Stimulated activated CD4-positive, alpha-beta T cell treated with anti-CD3 and anti-CD28 coated beads, Interleukin-1b, Interleukin-23, amount 100 ng/mL, for 48 hours (primary cell): ENCODE data around the gene COX6A1.
"Not testable (repeated sequence)": the region's sequence is repeated elsewhere in the genome, so short reads cannot be mapped to it uniquely, and the experiment has no call there.

Experiments used
- DNase-seq: peaks from one replicate; pipeline ENCODE4 v3.0.0-alpha.2; 2020

Gene COX6A1

DNA sequence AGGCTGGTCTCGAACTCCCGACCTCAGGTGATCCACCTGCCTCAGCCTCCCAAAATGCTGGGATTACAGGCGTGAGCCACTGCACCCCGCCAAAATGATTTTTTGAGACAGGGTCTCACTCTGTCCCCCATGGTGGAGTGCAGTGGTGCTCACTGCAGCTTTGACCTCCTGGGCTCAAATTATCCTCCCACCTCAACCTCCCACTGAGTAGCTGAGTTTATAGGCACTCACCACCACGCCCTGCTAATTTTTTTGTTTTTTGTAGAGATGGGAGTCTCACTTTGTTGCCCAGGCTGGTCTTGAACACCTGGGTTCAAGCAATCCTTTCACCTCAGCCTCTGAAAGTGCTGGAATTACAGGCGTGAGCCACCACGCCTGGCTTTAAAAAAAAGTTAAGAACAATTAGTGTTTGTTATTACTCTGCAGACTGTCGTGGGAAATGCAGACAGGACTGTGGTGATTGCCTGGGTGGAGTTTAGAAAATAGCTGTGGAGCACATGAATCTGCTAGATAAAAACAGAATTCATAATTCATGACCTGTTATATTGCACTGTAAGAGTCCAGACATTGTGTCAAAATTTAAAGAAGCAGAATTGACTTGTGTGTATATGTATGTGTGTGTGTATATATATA lies 9.2 kb upstream of the COX6A1 start:
- no peak for DNase-seq

DNA sequence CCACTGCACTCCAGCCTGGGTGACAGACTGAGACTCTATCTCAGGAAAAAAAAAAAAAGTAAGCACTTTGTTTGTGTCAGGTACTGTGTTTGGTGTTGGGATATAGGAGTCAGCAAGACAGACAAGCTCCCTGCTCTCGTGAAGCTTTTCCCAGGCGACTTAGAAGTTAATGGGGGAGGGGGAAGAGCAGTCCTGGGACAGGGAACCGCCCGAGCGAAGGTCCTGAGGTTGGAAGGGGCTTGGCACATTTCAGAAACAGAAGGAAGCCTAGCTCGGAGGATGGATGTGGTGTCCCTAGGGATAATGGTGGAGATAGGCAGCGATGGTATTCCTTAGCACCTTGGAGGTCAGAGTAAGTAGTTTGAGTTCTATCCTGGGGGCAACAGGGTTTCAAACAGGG lies 8.5 kb upstream of the COX6A1 start:
- no peak for DNase-seq

DNA sequence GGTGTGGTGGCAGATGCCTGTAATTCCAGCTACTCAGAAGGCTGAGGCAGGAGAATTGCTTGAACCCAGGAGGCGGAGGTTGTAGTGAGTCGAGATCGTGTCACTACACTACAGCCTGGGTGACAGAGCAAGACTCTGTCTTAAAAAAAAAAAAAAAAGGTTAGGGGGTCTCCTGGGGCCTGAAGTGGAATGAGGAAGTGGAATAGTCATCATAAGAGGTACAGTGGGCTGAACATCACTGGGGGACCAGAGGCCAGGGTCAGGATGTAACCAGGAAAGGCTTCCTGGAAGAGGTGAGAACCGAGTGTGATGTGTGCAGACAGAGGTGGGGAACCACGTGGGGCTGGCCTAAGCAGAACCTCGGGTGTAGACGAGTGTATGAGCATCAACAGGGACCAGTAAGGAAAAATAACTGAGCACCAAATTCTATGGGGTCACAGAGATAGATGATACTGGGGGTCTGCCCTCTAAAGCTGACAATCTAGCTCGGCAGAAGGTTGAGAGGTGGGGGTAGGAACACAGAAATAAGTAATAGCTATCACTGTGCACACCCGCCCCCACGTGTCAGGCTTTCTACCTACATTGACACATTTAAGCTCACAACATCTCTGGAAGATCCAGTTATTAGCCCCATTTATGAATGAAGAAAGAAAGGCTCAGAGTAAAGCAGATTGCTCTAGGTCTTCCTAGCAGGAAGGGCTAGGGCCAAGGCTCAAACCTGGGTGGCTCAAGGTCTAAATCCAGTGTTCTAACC lies 5.0 kb upstream of the COX6A1 start:
- DNase-seq, result no peak

DNA sequence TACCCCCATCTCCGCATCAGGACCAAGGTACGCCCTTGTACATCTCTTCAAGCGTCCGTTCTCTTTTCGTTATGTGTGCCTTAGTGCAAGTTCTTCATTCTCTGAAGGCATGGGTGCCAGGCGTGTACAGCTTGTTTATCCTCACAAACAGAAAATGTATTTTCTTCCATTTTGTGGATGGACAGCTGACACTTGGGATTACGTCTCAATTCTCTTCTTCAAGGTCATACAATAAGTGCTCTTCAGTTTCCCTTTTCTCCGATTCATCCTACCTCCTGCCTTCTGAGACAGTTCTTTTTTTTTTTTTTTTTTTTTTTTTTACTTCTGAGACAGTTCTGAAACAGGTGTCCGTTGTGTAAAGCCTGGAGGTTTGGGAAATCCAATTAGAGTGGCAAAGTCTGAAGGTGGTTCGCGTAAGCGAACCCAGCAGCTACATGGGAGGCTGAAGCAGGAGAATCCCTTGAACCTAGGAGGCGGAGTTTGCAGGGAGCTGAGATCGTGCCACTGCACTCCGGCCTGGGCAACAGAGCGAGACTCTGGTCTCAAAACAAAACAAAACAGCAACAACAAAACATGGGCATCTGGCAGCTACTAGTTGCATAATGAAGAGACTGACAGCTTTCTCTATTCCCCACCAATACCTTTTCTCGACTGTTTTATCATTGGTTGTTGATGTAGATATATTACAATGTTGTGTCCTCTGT lies 734 bp downstream of the COX6A1 start:
- no peak for DNase-seq

DNA sequence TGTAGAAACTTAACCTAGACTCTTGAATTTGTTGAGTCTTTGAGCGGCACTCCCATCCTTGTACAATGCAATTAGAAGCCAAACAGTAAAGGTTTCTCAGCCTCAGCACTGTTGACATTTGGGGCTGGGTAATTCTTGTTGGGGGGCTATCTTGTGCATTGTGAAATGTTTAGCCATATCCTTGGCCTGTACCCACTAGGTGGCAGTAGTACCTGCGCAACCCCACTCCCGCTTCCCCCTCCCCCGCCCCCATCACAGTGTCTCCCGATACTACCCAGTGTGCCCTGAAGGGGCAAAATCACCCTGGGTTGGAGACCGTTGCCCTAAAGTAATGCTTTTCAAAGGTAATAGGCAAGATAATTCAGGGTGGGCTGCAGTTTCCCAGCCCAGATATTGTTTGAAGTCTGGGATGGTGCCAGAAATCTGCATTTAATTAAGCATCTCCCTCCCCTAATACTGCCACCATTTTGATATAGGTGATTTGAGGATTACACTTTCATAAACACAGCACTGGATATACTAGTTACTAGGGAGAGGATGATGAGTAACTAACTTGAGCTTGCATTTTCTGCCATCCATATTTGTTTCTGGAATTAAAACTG lies 1.8 kb downstream of the COX6A1 start:
- peak; percentile 74 for DNase-seq

DNA sequence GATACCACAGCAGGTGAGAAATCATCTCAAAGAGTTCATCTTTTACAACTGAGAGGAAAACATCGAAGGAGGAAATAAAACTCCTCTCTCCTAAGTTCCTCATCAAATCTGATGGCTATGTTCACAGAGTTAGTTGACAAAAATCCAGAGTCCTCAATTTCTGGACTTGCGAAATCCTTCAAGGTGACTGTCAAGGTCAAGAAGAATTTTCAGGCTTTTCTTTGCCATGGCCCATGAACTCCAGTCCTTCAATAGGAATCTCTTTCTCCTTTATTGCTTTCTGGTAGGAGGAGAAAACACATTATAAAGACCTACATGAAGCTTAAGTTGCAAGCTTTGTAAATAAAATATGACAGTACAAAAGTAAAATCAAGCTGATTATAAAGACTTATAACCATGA lies 6.8 kb downstream of the COX6A1 start:
- no peak for DNase-seq

DNA sequence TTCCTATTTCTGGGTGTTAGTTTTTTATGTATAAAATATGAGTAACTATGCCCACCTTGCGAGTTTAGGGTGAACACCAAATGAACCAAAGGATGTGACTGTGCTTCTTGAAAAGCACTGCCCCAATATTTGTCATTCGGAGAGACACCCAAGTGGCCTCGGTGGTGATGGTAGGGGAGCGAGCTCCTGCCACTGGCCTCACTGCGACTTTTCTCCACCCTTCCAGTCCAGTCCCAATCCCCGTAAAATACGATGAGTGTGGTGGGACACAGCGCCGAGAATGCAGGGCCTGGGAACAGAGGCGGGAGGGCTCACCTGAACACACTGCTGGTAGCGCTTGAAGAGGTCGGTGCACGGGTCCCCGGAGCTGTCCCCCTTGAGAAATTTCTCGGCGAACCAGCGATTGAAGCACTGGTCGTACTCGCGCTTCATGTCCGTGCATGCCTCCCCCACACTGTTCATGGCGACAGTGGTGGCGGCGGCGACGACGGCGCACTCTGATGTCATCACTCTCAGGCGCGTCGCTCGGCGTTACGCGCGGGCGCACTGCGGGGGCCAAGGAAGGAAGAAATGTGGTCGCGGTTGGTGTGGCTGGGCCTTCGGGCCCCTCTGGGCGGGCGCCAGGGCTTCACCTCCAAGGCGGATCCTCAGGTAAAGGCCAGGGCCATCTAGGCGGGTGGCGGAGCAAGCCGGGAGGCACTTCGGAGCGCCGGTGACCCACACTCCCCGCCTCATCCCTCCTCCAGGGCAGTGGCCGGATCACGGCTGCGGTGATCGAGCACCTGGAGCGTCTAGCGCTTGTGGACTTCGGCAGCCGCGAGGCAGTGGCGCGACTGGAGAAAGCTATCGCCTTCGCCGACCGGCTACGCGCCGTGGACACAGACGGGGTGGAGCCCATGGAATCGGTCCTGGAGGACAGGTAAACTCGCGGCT lies 8.3 kb downstream of the COX6A1 start, which contains the start of the genes GATC and TRIAP1:
Gene GATC, plus strand, starts transcription at position 534 of the 933 bp plus-strand sequence. Its CDS starts 37 bp downstream, at position 571.
Gene TRIAP1, minus strand, starts transcription at position 474 of the 933 bp plus-strand sequence. Its CDS starts 12 bp downstream, at position 462.
- DNase-seq, result peak; percentile 88

DNA sequence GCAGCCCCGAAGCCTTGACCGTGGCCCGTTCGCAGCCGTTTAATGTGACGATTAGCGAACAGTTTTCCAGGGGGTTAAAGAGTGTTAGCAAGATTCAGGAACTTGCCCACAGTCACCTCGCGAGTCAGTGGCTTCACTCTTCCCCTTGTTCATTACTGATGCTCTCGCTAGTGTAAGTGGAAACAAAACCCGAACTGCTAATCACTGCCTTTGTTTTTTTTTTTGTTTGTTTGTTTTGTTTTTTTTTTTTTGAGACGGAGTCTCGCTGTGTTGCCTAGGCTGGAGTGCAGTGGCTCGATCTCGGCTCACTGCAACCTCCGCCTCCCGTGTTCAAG lies 8.9 kb downstream of the COX6A1 start:
- not testable (repeated sequence) for DNase-seq

DNA sequence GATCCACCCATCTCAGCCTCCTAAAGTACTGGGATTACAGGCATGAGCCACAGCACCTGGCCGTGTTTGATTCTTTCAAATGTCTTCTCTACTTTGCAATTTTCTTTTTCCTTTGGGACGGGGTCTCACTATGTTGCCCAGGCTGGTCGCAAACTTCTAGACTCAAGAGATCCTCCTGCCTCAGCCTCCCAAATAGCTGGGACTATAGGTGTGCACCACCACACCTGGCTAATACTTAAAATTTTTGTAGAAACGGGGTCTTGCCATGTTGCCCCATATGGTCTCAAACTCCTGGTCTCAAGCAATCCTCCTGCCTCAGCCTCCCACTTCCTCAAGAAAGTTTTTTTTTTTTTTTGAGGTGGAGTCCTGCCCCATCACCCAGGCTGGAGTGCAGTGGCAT lies 10.1 kb downstream of the COX6A1 start:
- DNase-seq, result no peak

DNA sequence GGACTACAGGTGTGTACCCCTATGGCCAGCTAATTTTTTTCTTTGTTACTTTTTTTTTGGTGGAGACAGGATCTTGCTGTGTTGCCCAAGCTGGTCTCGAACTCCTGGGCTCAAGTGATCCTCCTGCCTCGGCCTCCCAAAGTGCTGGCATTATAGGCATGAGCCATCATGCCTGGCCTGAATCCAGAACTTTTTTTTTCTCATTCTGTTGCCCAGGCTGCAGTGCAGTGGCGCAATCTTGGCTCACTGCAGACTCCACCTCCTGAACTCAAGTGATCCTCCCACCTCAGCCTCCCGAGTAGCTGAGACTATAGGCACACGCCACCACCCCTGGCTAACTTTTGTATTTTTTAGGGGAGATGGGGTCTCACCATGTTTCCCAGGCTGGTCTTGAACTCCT lies 14.6 kb downstream of the COX6A1 start:
- not testable (repeated sequence) for DNase-seq

DNA sequence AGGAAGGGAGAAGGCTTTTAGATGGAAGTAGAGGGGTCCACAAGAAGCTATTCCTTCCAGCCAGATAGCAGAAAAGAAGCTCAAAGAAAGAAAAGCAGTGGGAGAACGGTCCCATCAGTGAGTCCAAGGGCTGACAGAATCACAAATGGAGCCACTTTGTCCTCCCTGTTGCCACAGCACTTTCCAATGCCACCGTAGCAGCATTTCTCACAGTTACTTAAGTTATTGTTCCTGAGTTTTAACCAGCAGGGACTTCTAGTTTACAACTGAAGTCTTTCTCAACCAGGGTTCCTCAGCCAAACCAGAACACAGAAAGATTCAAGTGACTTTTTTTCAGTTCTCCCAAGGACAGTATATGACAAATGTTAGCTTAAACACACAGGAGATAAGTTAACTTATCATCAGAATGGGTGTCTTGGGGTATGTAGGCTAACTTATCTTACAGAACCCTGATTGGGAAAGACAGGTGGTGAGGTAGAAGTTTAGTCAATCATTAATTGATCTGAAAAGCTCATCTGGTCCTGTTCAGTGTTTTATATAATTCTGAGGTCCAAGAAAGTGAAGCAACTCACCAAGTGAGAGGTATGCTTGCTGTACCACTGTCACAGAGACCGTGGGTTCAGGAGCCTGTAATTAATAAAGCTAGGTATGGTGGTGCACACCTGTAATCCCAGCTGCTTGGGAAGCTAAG lies 15.3 kb downstream of the COX6A1 start:
- no peak for DNase-seq

DNA sequence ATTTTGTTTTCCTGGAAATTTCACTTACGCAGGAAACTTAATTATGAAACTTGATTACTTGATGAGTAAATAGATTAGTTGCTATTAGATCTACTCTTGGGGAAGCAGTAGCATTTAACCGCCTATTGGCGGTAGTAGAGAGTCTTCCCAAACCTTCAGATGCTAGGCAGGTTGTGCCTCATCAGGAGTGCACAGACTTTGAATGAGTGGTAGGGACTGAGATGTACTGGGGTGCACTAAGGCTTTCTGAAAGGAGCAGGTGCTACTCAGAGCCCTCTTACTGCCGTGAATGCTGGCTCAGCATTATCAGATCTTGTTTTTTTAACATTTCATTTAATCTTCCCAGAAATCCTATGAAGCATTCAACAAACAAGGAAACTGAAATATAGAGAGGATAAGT lies 16.1 kb downstream of the COX6A1 start:
- peak; percentile 35 for DNase-seq

DNA sequence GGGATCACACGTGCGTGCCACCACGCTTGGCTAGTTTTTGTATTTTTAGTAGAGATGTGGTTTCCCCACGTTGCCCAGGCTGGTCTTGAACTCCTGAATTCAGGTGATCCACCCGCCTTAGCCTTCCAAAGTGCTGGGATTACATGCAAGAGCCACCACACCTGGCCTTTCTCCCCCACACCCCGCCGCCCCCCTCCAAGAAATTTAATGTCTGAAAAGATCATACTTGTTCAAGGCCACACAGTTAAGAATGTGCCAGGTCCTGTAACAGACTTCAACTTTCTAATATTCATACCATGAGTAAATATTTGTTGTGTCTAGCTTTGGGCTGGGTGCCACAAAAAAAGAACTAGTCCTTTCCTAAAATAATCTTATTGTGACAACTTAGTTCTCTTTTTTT lies 17.4 kb downstream of the COX6A1 start:
- DNase-seq, result no peak

DNA sequence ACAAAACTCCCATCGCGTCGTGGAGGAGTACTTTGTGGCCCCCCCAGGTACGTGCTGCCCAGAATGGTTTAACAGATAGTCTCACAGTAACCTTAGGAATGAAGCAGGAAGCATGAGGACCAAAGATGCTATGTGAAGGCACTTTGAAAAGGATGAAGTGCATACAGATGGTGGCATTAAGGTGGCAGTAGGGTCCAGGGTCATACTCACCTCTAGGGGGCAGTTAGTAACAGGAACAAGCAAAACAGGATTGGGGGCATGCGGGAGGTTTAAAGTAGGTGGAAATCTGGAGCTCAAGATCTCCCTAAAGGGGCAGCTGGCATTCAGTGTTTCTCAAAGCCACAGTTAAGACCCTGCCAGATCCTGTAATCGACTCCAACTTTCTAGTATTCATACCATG lies 19.2 kb downstream of the COX6A1 start:
- DNase-seq, result no peak

DNA sequence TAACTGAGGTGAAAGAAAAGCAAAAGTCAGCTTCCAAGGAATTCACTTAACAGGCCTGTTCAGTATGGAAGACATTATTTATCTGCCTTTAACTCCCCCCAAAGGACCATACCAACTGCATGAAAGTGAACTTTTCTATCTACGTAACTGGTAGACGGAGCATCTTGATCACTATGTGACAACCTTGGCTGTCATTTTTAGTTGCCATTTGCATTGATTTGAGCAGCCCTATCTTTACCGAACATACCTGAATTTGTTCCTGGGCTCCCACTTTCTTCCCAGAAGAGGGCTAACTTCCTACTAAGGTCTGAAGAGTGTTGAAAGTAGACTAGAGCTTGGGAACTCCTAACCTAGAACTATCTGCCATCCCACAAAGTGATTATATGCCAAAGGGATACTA lies 22.2 kb downstream of the COX6A1 start:
- no peak for DNase-seq

DNA sequence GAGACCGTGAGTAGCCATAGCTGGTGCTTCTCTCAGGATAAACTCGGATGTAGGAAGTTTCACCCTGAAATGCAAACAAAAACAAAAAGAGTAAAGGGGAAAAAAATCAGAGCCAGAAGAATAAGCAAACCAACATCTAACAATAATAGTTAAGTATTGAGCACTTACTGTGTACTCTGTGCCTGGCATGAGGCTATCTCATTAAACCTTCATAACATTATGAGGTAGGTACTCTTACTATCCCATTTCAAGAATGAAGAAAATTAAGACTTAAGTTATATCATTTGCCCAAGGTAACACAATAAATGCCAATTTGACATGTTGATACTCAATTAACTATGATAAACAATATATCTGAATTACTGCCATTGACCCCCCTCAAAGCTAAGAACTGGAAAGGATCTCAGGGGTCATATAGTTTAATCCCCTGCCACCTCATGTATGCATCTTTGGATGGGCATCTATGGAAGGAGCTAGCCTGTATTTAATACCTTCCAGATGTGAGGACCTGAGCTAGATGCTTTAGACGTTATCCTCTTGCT lies 24.3 kb downstream of the COX6A1 start:
- DNase-seq, result no peak

DNA sequence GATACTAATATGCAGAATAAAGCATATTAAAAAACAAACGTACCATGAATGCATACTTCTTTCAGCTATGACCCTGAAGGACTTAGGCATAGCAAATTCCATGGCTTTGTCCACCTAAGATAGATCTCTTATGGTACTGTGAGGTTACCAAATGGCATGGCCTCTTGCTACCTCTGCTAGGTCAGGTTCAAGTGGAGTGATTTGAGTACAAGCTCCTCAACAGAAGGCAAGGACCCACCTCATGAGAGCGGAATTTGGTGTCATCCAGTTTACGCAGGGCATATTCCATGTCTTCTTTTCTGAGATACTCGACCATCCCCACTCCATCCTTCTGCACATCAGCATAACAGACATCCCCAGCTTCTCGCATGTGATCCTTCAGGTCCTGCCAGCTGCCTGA lies 25.8 kb downstream of the COX6A1 start:
- no peak for DNase-seq

DNA sequence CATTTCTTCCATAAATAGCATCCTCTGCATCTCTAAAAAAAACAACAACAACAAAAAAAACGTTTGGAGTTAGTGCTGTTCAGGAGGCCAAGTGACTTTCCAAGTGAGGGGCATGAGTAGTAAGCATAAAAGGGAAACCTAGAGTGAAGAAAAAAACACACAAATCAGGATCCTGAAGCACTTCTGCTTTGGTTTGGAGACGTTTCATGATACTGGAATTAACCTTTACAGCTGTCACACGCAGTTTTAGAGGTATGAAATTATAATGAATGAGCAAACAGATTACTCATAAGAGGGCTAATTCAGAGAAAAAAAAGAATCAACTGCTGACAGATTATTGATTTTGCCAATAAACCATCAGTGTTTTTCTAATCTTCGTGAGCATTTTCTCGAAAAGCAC lies 27.8 kb downstream of the COX6A1 start:
- no peak for DNase-seq

DNA sequence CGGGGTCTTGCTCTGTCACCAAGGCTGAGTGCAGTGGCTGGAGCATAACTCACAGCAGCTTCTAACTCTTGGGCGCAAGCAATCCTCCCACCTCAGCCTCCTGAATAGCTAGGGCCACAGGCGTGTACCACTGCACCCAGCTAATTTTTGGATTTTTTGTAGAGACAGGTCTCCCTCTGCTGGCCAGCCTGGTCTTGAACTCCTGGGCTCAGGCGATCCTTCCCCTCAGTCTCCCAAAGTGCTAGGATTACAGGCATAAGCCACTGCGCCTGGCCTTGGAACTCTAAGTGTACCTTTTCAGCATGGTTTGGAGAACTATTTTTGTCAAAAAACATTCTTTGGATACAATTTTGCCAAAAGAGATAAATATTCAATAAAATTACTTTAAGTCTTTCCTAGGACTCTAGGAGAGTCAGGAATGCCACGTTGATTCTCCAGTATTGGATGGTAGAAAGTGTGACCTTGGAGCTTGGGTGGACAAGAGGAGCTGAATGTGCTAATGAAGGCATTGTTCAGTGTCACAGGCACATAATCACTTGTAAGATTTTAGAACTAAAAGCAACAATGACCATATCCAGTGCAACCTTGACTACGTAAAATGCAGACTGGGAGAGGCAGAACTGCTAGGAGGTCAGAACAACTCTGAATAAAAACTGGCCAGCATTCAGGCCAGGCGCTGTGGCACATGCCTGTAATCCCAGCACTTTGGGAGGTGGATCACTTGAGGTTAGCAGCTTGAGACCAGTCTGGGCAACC lies 28.8 kb downstream of the COX6A1 start:
- DNase-seq, result peak; percentile 40

DNA sequence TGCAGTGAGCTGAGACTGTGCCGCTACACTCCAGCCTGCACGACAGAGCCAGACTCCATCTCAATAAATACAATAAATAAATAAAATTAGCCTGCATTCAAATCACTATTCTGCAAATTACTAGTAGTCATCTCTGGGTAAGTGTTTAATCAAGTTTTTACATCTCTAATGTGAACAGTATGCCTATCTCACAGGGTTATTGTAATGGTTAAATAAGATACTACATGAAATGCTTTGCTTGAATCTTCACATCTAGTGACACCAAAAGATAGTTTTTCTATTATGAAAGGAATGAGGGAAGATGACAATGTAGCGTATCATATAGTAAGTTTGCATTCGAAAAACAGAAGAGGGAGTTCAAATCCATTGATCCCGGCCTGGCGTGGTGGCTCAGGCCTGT lies 29.5 kb downstream of the COX6A1 start:
- no peak for DNase-seq

DNA sequence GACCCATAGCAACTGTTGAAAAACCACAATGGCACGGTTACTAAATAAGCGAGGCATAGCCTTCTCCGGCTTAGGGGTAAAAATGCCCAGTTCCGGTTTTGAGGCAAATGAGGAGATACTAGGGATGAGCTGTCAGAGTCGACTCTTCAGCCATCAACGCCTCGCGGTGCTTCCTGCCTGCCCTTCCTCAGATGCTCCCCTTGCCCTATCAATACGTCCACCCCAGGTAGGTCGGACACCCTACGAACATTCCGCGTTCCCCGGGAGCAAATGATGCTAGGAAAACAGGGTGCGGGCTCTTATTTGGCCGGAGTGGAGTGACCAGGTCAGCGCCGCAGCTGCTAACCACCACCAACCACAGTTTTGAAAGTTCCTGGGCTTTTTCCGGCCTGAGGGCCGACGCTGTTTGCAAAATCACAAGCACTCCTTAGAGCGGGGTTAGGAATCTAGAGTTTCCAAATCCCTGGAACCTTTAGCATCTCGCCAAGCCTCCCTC lies 30.5 kb downstream of the COX6A1 start:
- DNase-seq, result no peak
